ENCODE measurements around the gene ASPSCR1. TPM values are rescaled to one million over a fixed set of nuclear protein-coding genes. Genes with fewer than 3 reads are reported as not detected.
"Not testable (repeated sequence)": the region's sequence is repeated elsewhere in the genome, so short reads cannot be mapped to it uniquely, and the experiment has no call there.

Gene ASPSCR1
- total RNA-seq, 2 experiments from 2014 or later, result 27.0 to 33.7 TPM

- no peak for ATAC-seq
- POLR2A ChIA-PET, result no interaction called here
These were observed 30.2 kb upstream of the ASPSCR1 start, which contains the start of gene MYADML2 for GRCh38 chr17:81947189-81947588. TSS of gene MYADML2 (minus strand) at chr17:81947233. CDS start at chr17:81941741, 5,492 bp downstream.

GRCh38 chr17:81948635-81949378 lies 28.6 kb upstream of the ASPSCR1 start:
- H3K36me3 Mint-ChIP-seq (ENCODE audit: low read depth), result no peaks in the 10 kb centered on the region
- peaks cover 3% of the 10 kb centered on the region for H3K4me1 Mint-ChIP-seq (ENCODE audit: low read depth)
- ChIA-PET POLR2A (no interaction called here), CTCF (interaction anchor here (1.1 kb wide), 1 partner anchor 11 kb away, joined by 4 read pairs; no protein-coding TSS in a partner anchor)
- H3K27ac Mint-ChIP-seq, result no peak overlapping the region
- ATAC-seq (no peak), DNase-seq (no peak)
- H3K27me3 Mint-ChIP-seq (ENCODE audit: low read depth), result peaks cover 8% of the 10 kb centered on the region
- no peak overlapping the region for H3K4me3 Mint-ChIP-seq
- no peaks in the 10 kb centered on the region for H3K9me3 Mint-ChIP-seq (ENCODE audit: insufficient read depth)

More at GRCh38 chr17:81947189-81947588, 30.2 kb upstream of the ASPSCR1 start, which contains the start of gene MYADML2:
- CTCF ChIA-PET, result interaction anchor here (0.8 kb wide), 1 partner anchor 12 kb away, joined by 3 read pairs; no protein-coding TSS in a partner anchor
- Mint-ChIP-seq H3K27me3 (ENCODE audit: low read depth) (peaks cover 6% of the 10 kb centered on the region), H3K4me1 (ENCODE audit: low read depth) (peaks cover 3% of the 10 kb centered on the region), H3K4me3 (no peak within 1 kb of the TSS), H3K9me3 (ENCODE audit: insufficient read depth) (no peaks in the 10 kb centered on the region), H3K36me3 (ENCODE audit: low read depth) (no peaks in the 10 kb centered on the region), H3K27ac (no peak within 1 kb of the TSS)
- no peak for DNase-seq

GRCh38 chr17:81950501-81950900 lies 26.9 kb upstream of the ASPSCR1 start:
- H3K4me3 Mint-ChIP-seq, result no peak overlapping the region
- H3K27ac Mint-ChIP-seq, result no peak overlapping the region
- no peak for DNase-seq
- H3K9me3 Mint-ChIP-seq (ENCODE audit: insufficient read depth), result no peaks in the 10 kb centered on the region
- POLR2A ChIA-PET, result no interaction called here
- H3K36me3 Mint-ChIP-seq (ENCODE audit: low read depth), result no peaks in the 10 kb centered on the region
- peaks cover 3% of the 10 kb centered on the region for H3K4me1 Mint-ChIP-seq (ENCODE audit: low read depth)
- CTCF ChIA-PET, result interaction anchor here (0.9 to 1.7 kb wide), 3 partner anchors 9 to 69 kb away, joined by 3 to 11 read pairs (median 4); no protein-coding TSS in a partner anchor
- peaks cover 8% of the 10 kb centered on the region for H3K27me3 Mint-ChIP-seq (ENCODE audit: low read depth)
- ATAC-seq, result no peak

GRCh38 chr17:81951785-81952684 lies 25.4 kb upstream of the ASPSCR1 start:
- no peak overlapping the region for H3K27ac Mint-ChIP-seq
- H3K36me3 Mint-ChIP-seq (ENCODE audit: low read depth), result no peaks in the 10 kb centered on the region
- CTCF ChIA-PET, result no interaction called here

GRCh38 chr17:81952792-81953228 lies 24.6 kb upstream of the ASPSCR1 start:
- ATAC-seq (no peak), DNase-seq (no peak)
- CTCF ChIA-PET, result interaction anchor here (0.7 to 2.1 kb wide), 2 partner anchors 68 to 84 kb away, joined by 3 to 6 read pairs; no protein-coding TSS in a partner anchor
- no peak overlapping the region for H3K4me3 Mint-ChIP-seq
- peaks cover 3% of the 10 kb centered on the region for H3K4me1 Mint-ChIP-seq (ENCODE audit: low read depth)
- H3K27ac Mint-ChIP-seq, result no peak overlapping the region
- no peaks in the 10 kb centered on the region for H3K36me3 Mint-ChIP-seq (ENCODE audit: low read depth)
- no peaks in the 10 kb centered on the region for H3K9me3 Mint-ChIP-seq (ENCODE audit: insufficient read depth)
- POLR2A ChIA-PET, result no interaction called here
- peaks cover 11% of the 10 kb centered on the region for H3K27me3 Mint-ChIP-seq (ENCODE audit: low read depth)

More at GRCh38 chr17:81951785-81952684, 25.4 kb upstream of the ASPSCR1 start:
- POLR2A ChIA-PET, result no interaction called here
- Mint-ChIP-seq H3K9me3 (ENCODE audit: insufficient read depth) (no peaks in the 10 kb centered on the region), H3K4me1 (ENCODE audit: low read depth) (peaks cover 3% of the 10 kb centered on the region), H3K4me3 (no peak overlapping the region), H3K27me3 (ENCODE audit: low read depth) (peaks cover 8% of the 10 kb centered on the region)
- ATAC-seq (no peak), DNase-seq (no peak)

GRCh38 chr17:81953443-81953842 lies 24.0 kb upstream of the ASPSCR1 start:
- H3K27me3 Mint-ChIP-seq (ENCODE audit: low read depth), result peaks cover 17% of the 10 kb centered on the region
- H3K9me3 Mint-ChIP-seq (ENCODE audit: insufficient read depth); H3K4me3 Mint-ChIP-seq; POLR2A ChIA-PET; ATAC-seq; H3K27ac Mint-ChIP-seq; DNase-seq; H3K4me1 Mint-ChIP-seq (ENCODE audit: low read depth); H3K36me3 Mint-ChIP-seq (ENCODE audit: low read depth): not testable (repeated sequence)
- CTCF ChIA-PET, result interaction anchor here (0.7 to 2.1 kb wide), 3 partner anchors 68 to 84 kb away, joined by 3 to 6 read pairs (median 3); partner anchors contain the start of genes CENPX and LRRC45

- H3K4me1 Mint-ChIP-seq (ENCODE audit: low read depth), result peaks cover 6% of the 10 kb centered on the region
- DNase-seq (no peak), ATAC-seq (no peak)
- no peaks in the 10 kb centered on the region for H3K36me3 Mint-ChIP-seq (ENCODE audit: low read depth)
- no peak overlapping the region for H3K27ac Mint-ChIP-seq
- H3K9me3 Mint-ChIP-seq (ENCODE audit: insufficient read depth), result no peaks in the 10 kb centered on the region
- ChIA-PET CTCF (interaction anchor here (0.8 to 2.1 kb wide), 2 partner anchors 67 to 68 kb away, joined by 3 to 6 read pairs; partner anchors contain the start of genes CENPX and LRRC45), POLR2A (interaction anchor here (0.6 kb wide), 1 partner anchor 44 kb away, joined by 4 read pairs; no protein-coding TSS in a partner anchor)
- H3K27me3 Mint-ChIP-seq (ENCODE audit: low read depth), result peaks cover 25% of the 10 kb centered on the region
- H3K4me3 Mint-ChIP-seq, result no peak overlapping the region
These were observed 23.0 kb upstream of the ASPSCR1 start for GRCh38 chr17:81954131-81955057.

- ChIA-PET CTCF (interaction anchor here (1.4 to 2.1 kb wide), 2 partner anchors 64 to 66 kb away, joined by 5 to 6 read pairs; no protein-coding TSS in a partner anchor), POLR2A (no interaction called here)
- no peak overlapping the region for H3K27ac Mint-ChIP-seq
- no peak for DNase-seq
- peaks cover 6% of the 10 kb centered on the region for H3K4me1 Mint-ChIP-seq (ENCODE audit: low read depth)
- H3K4me3 Mint-ChIP-seq, result no peak overlapping the region
- peaks cover 25% of the 10 kb centered on the region for H3K27me3 Mint-ChIP-seq (ENCODE audit: low read depth)
- ATAC-seq, result no peak
- H3K9me3 Mint-ChIP-seq (ENCODE audit: insufficient read depth), result no peaks in the 10 kb centered on the region
- H3K36me3 Mint-ChIP-seq (ENCODE audit: low read depth), result no peaks in the 10 kb centered on the region
These were observed 22.3 kb upstream of the ASPSCR1 start for GRCh38 chr17:81955058-81955681.

- DNase-seq, result no peak
- no peak overlapping the region for H3K4me3 Mint-ChIP-seq
- ChIA-PET POLR2A (no interaction called here), CTCF (interaction anchor here (1.4 kb wide), 1 partner anchor 64 kb away, joined by 5 read pairs; no protein-coding TSS in a partner anchor)
- no peak overlapping the region for H3K27ac Mint-ChIP-seq
- H3K9me3 Mint-ChIP-seq (ENCODE audit: insufficient read depth), result no peaks in the 10 kb centered on the region
- H3K36me3 Mint-ChIP-seq (ENCODE audit: low read depth), result no peaks in the 10 kb centered on the region
- ATAC-seq, result no peak
- H3K27me3 Mint-ChIP-seq (ENCODE audit: low read depth), result peaks cover 23% of the 10 kb centered on the region
- peaks cover 6% of the 10 kb centered on the region for H3K4me1 Mint-ChIP-seq (ENCODE audit: low read depth)
These were observed 21.5 kb upstream of the ASPSCR1 start for GRCh38 chr17:81955756-81956544.
